ENCODE data around the gene AXIN1. TPM values are rescaled to one million over a fixed set of nuclear protein-coding genes. Genes with fewer than 3 reads are reported as not detected.

Gene AXIN1
- total and polyA plus RNA-seq, 9 of the 15 experiments (the other 6 are each of a cell fraction or from before 2014, with no cell fraction given), result 0.42 to 58.0 (median 25.9) TPM

GRCh38 chr16:400061-400591 is 47.6 kb upstream of the AXIN1 start:
- Histone ChIP-seq H4K20me1 (replicated peaks; ENCODE audit: control insufficient read depth, insufficient read depth, low read length) (no peaks in the 10 kb centered on the region), H3K9ac (ENCODE audit: insufficient read depth in 1 of 2, low read depth in 2 of 2, low read length in 2 of 2) (peak overlapping the region; percentile 74 to 95), H3K4me1 (replicated peaks in 1 of 2; ENCODE audit: control insufficient read depth in 2 of 2, insufficient read depth in 2 of 2, low read length in 2 of 2) (peaks cover 32 to 66% of the 10 kb centered on the region in 2 experiments), H3K4me2 (ENCODE audit: insufficient read depth, low read length) (peak overlapping the region; percentile 74), H3K36me3 (ENCODE audit: control insufficient read depth, insufficient read depth, low read length) (peaks cover 24% of the 10 kb centered on the region), H2AFZ (ENCODE audit: low read depth, low read length) (no peak overlapping the region), H3K27ac (ENCODE audit: extremely low read depth, low read depth, low read length) (peak overlapping the region; percentile 73), H3K9me3 (replicated peaks; ENCODE audit: control insufficient read depth, insufficient read depth, low read depth, low read length) (no peaks in the 10 kb centered on the region), H3K9me1 (ENCODE audit: control insufficient read depth, insufficient read depth, low read length) (no peaks in the 10 kb centered on the region), H3K79me2 (ENCODE audit: control insufficient read depth, insufficient read depth, low read length) (peaks cover 60% of the 10 kb centered on the region), H3K4me3 (peak overlapping the region; percentile 56), H3K27me3 (ENCODE audit: control insufficient read depth in 2 of 2, insufficient read depth in 2 of 2, low read length in 2 of 2) (no peaks in the 10 kb centered on the region)
- 67% methylated on average over 8 of the region's 10 CpGs for WGBS (ENCODE audit: insufficient coverage, low coverage, missing lambda C conversion rate)
- TSS peak; percentile 53 for BruUV-seq (replicated peaks)
- peak; percentile 9 for TF ChIP-seq HMGN3 (IDR thresholded peaks at IDR 0.05; ENCODE audit: borderline replicate concordance, extremely low read depth, insufficient read length, low read depth, low read length)
- 0 out of 4 replicates have a peak, but pooled peaks of 1 of the 2 experiments have one; percentile 12 for TF ChIP-seq UBTF (IDR thresholded peaks at IDR 0.05; ENCODE audit: borderline replicate concordance in 1 of 2, low read depth in 2 of 2, low read length in 2 of 2)
- TF ChIP-seq TGIF2 (CRISPR knock-in tag; IDR thresholded peaks at IDR 0.05), result no peak
- 0 out of 2 replicates have a peak, but pooled peaks have one; percentile 1 for TF ChIP-seq AFF4 (CRISPR knock-in tag; IDR thresholded peaks at IDR 0.05)
- no peak for TF ChIP-seq CSDE1 (IDR thresholded peaks at IDR 0.05)
- peak; percentile 6; the same call in 1 of the 2 replicates for TF ChIP-seq ZNF740 (CRISPR knock-in tag; IDR thresholded peaks at IDR 0.05)
- no peak for TF ChIP-seq ZNF740 (tag; IDR thresholded peaks at IDR 0.05)
- ATAC-seq, result no peak
- CTCF ChIA-PET (ENCODE audit: low intra/inter-chr PET ratio), result no interaction called here
- intact Hi-C loops (cut with micrococcal nuclease) (no loop called here), in situ Hi-C loops (cut with MboI) (no loop called here)
- POLR2A ChIA-PET, result interaction anchor here (0.5 to 2.4 kb wide), 8 partner anchors 11 to 131 kb away, joined by 3 to 7 read pairs (median 4); no protein-coding TSS in a partner anchor
- no peak for FAIRE-seq
- DNase-seq (ENCODE audit: extremely low read depth in 1 of 4, low spot score in 3 of 4), result peak in 1 of 4 experiments; percentile 33

Measured in K562 (cell line).